PC-9 (cell line): ENCODE measurements around the gene CPED1. TPM values are rescaled to one million over a fixed set of nuclear protein-coding genes. Genes with fewer than 3 reads are reported as not detected.

ENCODE experiments used
- BruUV-seq: library from RNA; stranded (reverse); fragments of 400-500 nt; replicated peaks from 2 replicates; lab custom pipeline; 2021; lab: Mats Ljungman, UMichigan
- CTCF ChIA-PET: fragments of 300-600 bp; sonication (Branson Sonifier 250); formaldehyde crosslinking; loops from one replicate; lab custom pipeline; 2022; ENCODE audit warnings: antibody characterized with exemption; lab: Charles Lee
- POLR2A ChIA-PET: fragments of 300-600 bp; sonication (Branson Sonifier 250); formaldehyde crosslinking; loops from one replicate; lab custom pipeline; 2022; ENCODE audit warnings: antibody characterized with exemption; ENCODE audit not compliant: unreplicated experiment; lab: Charles Lee
- DNase-seq, 2 experiments: peaks; one replicate each; pipeline versions ENCODE4 v3.0.0 to v3.0.0-alpha.2; 2015 to 2022; ENCODE audit warnings: mixed read lengths in 1 of 2
- H2AFZ ChIP-seq: fragments of 200-600 bp; sonication (generic); 2 replicates; pipeline ENCODE4 v1.8.1; 2017; ENCODE audit warnings: antibody characterized with exemption
- H3F3A ChIP-seq: fragments of 200-600 bp; sonication (generic); 2 replicates; pipeline ENCODE4 v1.8.1; 2017; ENCODE audit warnings: antibody characterized with exemption, mild to moderate bottlenecking, low read depth; ENCODE audit not compliant: insufficient read depth
- H3K27ac ChIP-seq: fragments of 200-600 bp; sonication (generic); 2 replicates; pipeline ENCODE4 v1.6.1; 2016; ENCODE audit warnings: mixed run types
- H3K27me3 ChIP-seq: fragments of 200-600 bp; sonication (generic); 2 replicates; pipeline ENCODE4 v1.6.1; 2016; ENCODE audit warnings: low read depth, mixed run types; ENCODE audit not compliant: insufficient read depth
- H3K36me3 ChIP-seq: fragments of 200-600 bp; sonication (generic); 2 replicates; pipeline ENCODE4 v1.6.1; 2016; ENCODE audit warnings: low read depth, mixed run types
- H3K4me1 ChIP-seq: fragments of 200-600 bp; sonication (generic); replicated peaks from 2 replicates; pipeline ENCODE4 v1.6.1; 2016; ENCODE audit warnings: mixed run types; ENCODE audit not compliant: insufficient read depth
- H3K4me2 ChIP-seq: fragments of 200-600 bp; sonication (generic); 2 replicates; pipeline ENCODE4 v1.6.1; 2017; ENCODE audit warnings: mixed run types
- H3K4me3 ChIP-seq: fragments of 200-600 bp; sonication (generic); 2 replicates; pipeline ENCODE4 v1.6.1; 2016; ENCODE audit warnings: mixed run types
- H3K79me2 ChIP-seq: fragments of 200-600 bp; sonication (generic); 2 replicates; pipeline ENCODE4 v1.6.1; 2017; ENCODE audit warnings: low read depth, mixed run types
- H3K9me2 ChIP-seq: fragments of 200-600 bp; sonication (generic); 2 replicates; pipeline ENCODE4 v1.8.1; 2017; ENCODE audit warnings: mild to moderate bottlenecking; ENCODE audit not compliant: insufficient read depth
- H3K9me3 ChIP-seq: fragments of 200-600 bp; sonication (generic); 2 replicates; pipeline ENCODE4 v1.8.1; 2016; ENCODE audit warnings: low read depth; ENCODE audit not compliant: insufficient read depth
- H4K20me1 ChIP-seq: fragments of 200-600 bp; sonication (generic); 2 replicates; pipeline ENCODE4 v1.8.1; 2017; ENCODE audit not compliant: insufficient read depth
- CTCF ChIP-seq: fragments of 200-600 bp; sonication (generic); conservative IDR thresholded peaks from 2 replicates; pipeline ENCODE4 v1.6.1; 2017; ENCODE audit warnings: mixed run types, antibody characterized with exemption, mild to moderate bottlenecking, moderate library complexity
- EZH2 ChIP-seq: fragments of 200-600 bp; sonication (generic); IDR thresholded peaks from 2 replicates; pipeline ENCODE4 v1.8.0; 2017; ENCODE audit warnings: antibody characterized with exemption, low read depth
- intact Hi-C: fragments of 100-400 bp; cut with micrococcal nuclease; formaldehyde crosslinking; loops from one replicate; pipeline ENCODE4 v1.10.0; 2022; ENCODE audit not compliant: unreplicated experiment
- total RNA-seq: library from RNA; stranded (reverse); gene quantifications from 2 replicates; pipeline ENCODE4 v1.2.3, GENCODE V29; 2021

The CPED1 gene
- total RNA-seq, 1 experiment from 2014 or later, result 2.4 TPM

DNA sequence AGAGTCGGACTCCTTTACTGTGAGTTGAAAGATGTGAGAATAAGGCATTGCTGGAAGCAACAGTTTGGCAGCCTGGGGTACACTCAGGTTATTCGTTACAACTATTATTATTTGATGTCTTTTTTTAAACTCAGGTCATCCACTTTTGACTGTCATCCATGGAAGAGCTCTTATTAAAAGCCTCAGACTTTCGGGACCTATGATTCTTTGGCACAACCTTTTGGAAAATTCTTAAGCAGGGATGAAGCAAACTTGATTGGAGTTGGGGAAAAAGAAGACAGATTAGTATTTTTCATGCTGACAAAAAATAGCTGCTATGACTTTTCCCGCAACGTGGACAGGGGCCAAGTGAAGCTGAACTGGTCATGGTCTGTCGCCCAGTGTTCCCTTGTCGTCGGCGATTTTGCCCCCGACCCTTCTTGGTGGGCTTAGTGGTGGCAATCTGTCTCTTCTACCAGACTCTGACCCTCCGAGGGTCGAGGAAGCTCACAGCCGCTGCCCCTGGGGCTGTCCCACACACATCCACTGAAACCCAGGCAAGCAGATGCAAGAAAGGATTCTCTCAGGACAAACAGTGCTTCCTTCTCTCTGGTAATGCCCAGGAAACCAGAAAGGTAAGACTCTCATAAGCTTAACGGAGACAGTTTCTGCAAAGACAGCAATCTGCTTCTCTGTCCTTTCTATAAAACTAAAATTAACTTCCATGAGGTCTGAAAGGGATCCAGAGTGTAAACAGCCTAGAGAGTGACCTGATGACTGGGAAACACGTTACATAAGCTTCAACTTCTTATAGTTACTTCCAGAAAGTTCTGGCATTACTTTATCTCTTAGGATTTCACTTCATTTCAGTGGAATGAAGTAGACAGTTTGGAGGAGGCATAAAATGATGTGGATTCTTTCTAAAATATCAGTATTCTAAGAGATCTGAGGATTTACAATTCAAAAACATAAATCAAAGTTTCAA is 1.0 kb downstream of the CPED1 start:
- POLR2A ChIA-PET, result no interaction called here
- Histone ChIP-seq H4K20me1 (no peaks in the 10 kb centered on the region), H3K9me3 (no peaks in the 10 kb centered on the region), H3K27me3 (no peaks in the 10 kb centered on the region), H3F3A (no peaks in the 10 kb centered on the region), H3K4me1 (peaks cover 10% of the 10 kb centered on the region), H3K27ac (no peak overlapping the region), H3K79me2 (no peaks in the 10 kb centered on the region), H3K4me3 (peak overlapping the region; percentile 74; the same call in 1 of the 2 replicates), H2AFZ (peak overlapping the region; percentile 77), H3K4me2 (peak overlapping the region; percentile 76), H3K9me2 (peaks cover 3% of the 10 kb centered on the region; the same call in 1 of the 2 replicates), H3K36me3 (no peaks in the 10 kb centered on the region)
- intact Hi-C loops, result loop anchor here (5.0 to 10.0 kb wide), 2 partner anchors 345 to 558 kb away; no protein-coding TSS in a partner anchor
- TF ChIP-seq CTCF (no peak), EZH2 (no peak)
- no peak for DNase-seq
- CTCF ChIA-PET, result interaction anchor here (0.6 to 4.1 kb wide), 5 partner anchors 10 to 114 kb away, joined by 3 to 25 read pairs (median 4); no protein-coding TSS in a partner anchor
- BruUV-seq, result no TSS peak

- DNase-seq, result no peak
- intact Hi-C loops, result no loop called here
- ChIA-PET CTCF (no interaction called here), POLR2A (interaction anchor here (0.5 kb wide), 1 partner anchor 113 kb away, joined by 6 read pairs; no protein-coding TSS in a partner anchor)
- Histone ChIP-seq H3K4me3 (no peak overlapping the region), H2AFZ (no peak overlapping the region), H3F3A (no peaks in the 10 kb centered on the region), H3K9me3 (no peaks in the 10 kb centered on the region), H3K79me2 (no peaks in the 10 kb centered on the region), H3K27ac (no peak overlapping the region), H3K4me2 (no peak overlapping the region), H3K9me2 (peaks cover 3% of the 10 kb centered on the region; the same call in 1 of the 2 replicates), H3K27me3 (no peaks in the 10 kb centered on the region), H4K20me1 (no peaks in the 10 kb centered on the region), H3K4me1 (peaks cover 10% of the 10 kb centered on the region), H3K36me3 (no peaks in the 10 kb centered on the region)
- TF ChIP-seq CTCF (no peak), EZH2 (no peak)
- BruUV-seq, result no TSS peak
Measured at GRCh38 chr7:120990468-120991118, 2.1 kb downstream of the CPED1 start.

GRCh38 chr7:120991161-120991560 is 2.6 kb downstream of the CPED1 start:
- Histone ChIP-seq H3K36me3 (no peaks in the 10 kb centered on the region), H3F3A (no peaks in the 10 kb centered on the region), H3K9me3 (no peaks in the 10 kb centered on the region), H3K27me3 (no peaks in the 10 kb centered on the region), H3K4me2 (no peak overlapping the region), H2AFZ (no peak overlapping the region), H3K27ac (no peak overlapping the region), H4K20me1 (no peaks in the 10 kb centered on the region), H3K4me1 (peaks cover 14% of the 10 kb centered on the region), H3K9me2 (peaks cover 3% of the 10 kb centered on the region; the same call in 1 of the 2 replicates), H3K79me2 (no peaks in the 10 kb centered on the region), H3K4me3 (no peak overlapping the region)
- BruUV-seq, result no TSS peak
- ChIA-PET CTCF (no interaction called here), POLR2A (interaction anchor here (0.5 kb wide), 1 partner anchor 112 kb away, joined by 6 read pairs; no protein-coding TSS in a partner anchor)
- DNase-seq, result no peak
- TF ChIP-seq CTCF (no peak), EZH2 (no peak)
- intact Hi-C loops, result no loop called here
